HG03558 (cell line): ENCODE results near the gene APIP.
A peak's percentile ranks its signal among the peaks of the same experiment; 100 is the strongest.

Experiments used
- ATAC-seq: cut with Tn5 transposase; IDR thresholded peaks from one replicate; pipeline ENCODE4 v1.9.1; 2021; ENCODE audit warnings: moderate number of reproducible peaks; ENCODE audit not compliant: unreplicated experiment; ENCODE audit errors: extremely low read depth

Gene APIP

GRCh38 chr11:34846467-34846866 is 69.7 kb downstream of the APIP start:
- ATAC-seq = no peak

GRCh38 chr11:34844463-34845112 is 71.6 kb downstream of the APIP start:
- no peak for ATAC-seq

GRCh38 chr11:34843271-34843670 is 72.9 kb downstream of the APIP start:
- ATAC-seq = no peak

- ATAC-seq = peak; percentile 86
Measured at GRCh38 chr11:34840736-34841386, 75.3 kb downstream of the APIP start.

GRCh38 chr11:34839969-34840368 is 76.2 kb downstream of the APIP start:
- ATAC-seq = no peak

- no peak for ATAC-seq
Measured at GRCh38 chr11:34836958-34837856, 79.0 kb downstream of the APIP start.

- ATAC-seq = no peak
Measured at GRCh38 chr11:34833602-34834001, 82.6 kb downstream of the APIP start.
